ENCODE measurements around the gene EIF3A.
A peak's percentile ranks its signal among the peaks of the same experiment; 100 is the strongest.

The EIF3A gene

GRCh38 chr10:119080521-119081259 lies at the start of gene EIF3A:
EIF3A (minus strand) TSS chr10:119080817; CDS start chr10:119080676, 141 bp downstream.
- in situ Hi-C loops (cut with HindIII; ENCODE audit: low sequenced_read_pairs), result no loop called here
- peak; percentile 68 for DNase-seq (ENCODE audit: low read depth)
- peak within 1 kb of the TSS; percentile 99 for H3K4me3 ChIP-seq (ENCODE audit: low read depth, low read length)
- no peak for TF ChIP-seq CTCF (IDR thresholded peaks at IDR 0.05; ENCODE audit: low read depth, low read length, missing control alignments)

- H3K4me3 ChIP-seq (ENCODE audit: low read depth, low read length), result no peak overlapping the region
- no peak for TF ChIP-seq CTCF (IDR thresholded peaks at IDR 0.05; ENCODE audit: low read depth, low read length, missing control alignments)
- in situ Hi-C loops (cut with HindIII; ENCODE audit: low sequenced_read_pairs), result no loop called here
- no peak for DNase-seq (ENCODE audit: low read depth)
These were observed 49.1 kb upstream of the EIF3A start for GRCh38 chr10:119129721-119130120.

- H3K4me3 ChIP-seq (ENCODE audit: low read depth, low read length), result no peak overlapping the region
- DNase-seq (ENCODE audit: low read depth), result no peak
- TF ChIP-seq CTCF (IDR thresholded peaks at IDR 0.05; ENCODE audit: low read depth, low read length, missing control alignments), result no peak
- in situ Hi-C loops (cut with HindIII; ENCODE audit: low sequenced_read_pairs), result no loop called here
These were observed 45.3 kb upstream of the EIF3A start for GRCh38 chr10:119125942-119126341.

- DNase-seq (ENCODE audit: low read depth), result no peak
- no peak for TF ChIP-seq CTCF (IDR thresholded peaks at IDR 0.05; ENCODE audit: low read depth, low read length, missing control alignments)
- in situ Hi-C loops (cut with HindIII; ENCODE audit: low sequenced_read_pairs), result no loop called here
- H3K4me3 ChIP-seq (ENCODE audit: low read depth, low read length), result no peak overlapping the region
These were observed 40.3 kb upstream of the EIF3A start for GRCh38 chr10:119120875-119121274.

- in situ Hi-C loops (cut with HindIII; ENCODE audit: low sequenced_read_pairs), result no loop called here
- no peak for TF ChIP-seq CTCF (IDR thresholded peaks at IDR 0.05; ENCODE audit: low read depth, low read length, missing control alignments)
- no peak for DNase-seq (ENCODE audit: low read depth)
- no peak overlapping the region for H3K4me3 ChIP-seq (ENCODE audit: low read depth, low read length)
These were observed 39.8 kb upstream of the EIF3A start for GRCh38 chr10:119120413-119120867.

- no peak for DNase-seq (ENCODE audit: low read depth)
- no peak for TF ChIP-seq CTCF (IDR thresholded peaks at IDR 0.05; ENCODE audit: low read depth, low read length, missing control alignments)
- in situ Hi-C loops (cut with HindIII; ENCODE audit: low sequenced_read_pairs), result no loop called here
- H3K4me3 ChIP-seq (ENCODE audit: low read depth, low read length), result no peak overlapping the region
These were observed 38.8 kb upstream of the EIF3A start for GRCh38 chr10:119119400-119119799.

All from astrocyte of the cerebellum (primary cell).